ENCODE data around the gene PLCE1.

DNA sequence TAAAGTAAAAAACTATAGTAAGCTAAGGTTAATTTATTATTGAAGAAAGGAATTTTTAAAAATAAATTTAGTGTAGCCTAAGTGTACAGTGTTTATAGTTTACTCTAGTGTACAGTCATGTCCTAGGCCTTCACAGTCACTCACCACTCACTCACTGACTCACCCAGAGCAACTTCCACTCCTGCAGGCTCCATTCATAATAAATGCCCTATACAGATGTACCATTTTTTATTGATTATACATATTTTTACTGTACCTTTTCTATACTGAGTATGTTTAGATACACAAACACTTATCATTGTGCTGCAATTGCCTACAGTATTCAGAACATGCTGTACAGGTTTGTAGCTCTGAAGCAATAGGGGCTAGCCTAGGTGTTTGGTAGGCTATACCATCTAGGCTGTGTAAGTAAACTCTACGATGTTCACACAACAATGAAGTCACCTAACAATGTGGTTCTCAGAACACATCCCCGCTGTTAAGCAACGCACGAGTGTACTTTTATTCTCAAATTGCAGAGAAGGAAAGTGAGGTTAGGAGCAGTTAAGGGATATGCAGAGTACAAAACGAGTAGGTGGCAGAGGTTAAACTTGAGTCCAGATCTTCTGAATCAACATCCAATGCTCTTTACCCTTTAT is 38.9 kb upstream of the PLCE1 start:
- no peak for TF ChIP-seq POLR2A (IDR thresholded peaks at IDR 0.05; ENCODE audit: control extremely low read depth in 1 of 2, low read depth in 2 of 2, low read length in 2 of 2)
- no peak for TF ChIP-seq CTCF (IDR thresholded peaks at IDR 0.05; ENCODE audit: control extremely low read depth in 1 of 3, insufficient read depth in 1 of 3, low read depth in 1 of 3, low read length in 3 of 3)
- no peak for TF ChIP-seq EZH2 (IDR thresholded peaks at IDR 0.05; ENCODE audit: low read depth, low read length, severe bottlenecking)
- TF ChIP-seq ASH2L (IDR thresholded peaks at IDR 0.05; ENCODE audit: low read length): no peak
- no peak for TF ChIP-seq SP2 (IDR thresholded peaks at IDR 0.05; ENCODE audit: low read length)

Data from H1 (cell line).